Natural killer cell treated with Interleukin-12 subunit alpha and Interleukin-12 subunit beta and Interleukin-15 and Interleukin-18, amount 100 ng/mL, for 72 hours (primary cell): Measurements from ENCODE around the gene PARN. TPM values are rescaled to one million over a fixed set of nuclear protein-coding genes. Genes with fewer than 3 reads are reported as not detected.
A peak's percentile ranks its signal among the peaks of the same experiment; 100 is the strongest.
"Not testable (repeated sequence)": the region's sequence is repeated elsewhere in the genome, so short reads cannot be mapped to it uniquely, and the experiment has no call there.

ENCODE experiments used
- ATAC-seq, 2 donors: fragments of 150-1000 bp; cut with Tn5 transposase in 1 of 2; sonication (Bioruptor Pico), chemical (Tn5 transposase) in 1 of 2; 2 replicates each; pipeline ENCODE4 v1.10.0; 2021
- DNase-seq: peaks from one replicate; pipeline ENCODE4 v3.0.0; 2022; ENCODE audit warnings: low spot score
- H3K27ac Mint-ChIP-seq, 2 donors: 1 replicate in 1 of 2; 2 replicates in 1 of 2; pipeline ENCODE4 v1.8.0; 2022; ENCODE audit warnings: mixed read lengths in 2 of 2, mild to moderate bottlenecking in 1 of 2, moderate library complexity in 1 of 2
- H3K27me3 Mint-ChIP-seq, 2 donors: 1 replicate in 1 of 2; 2 replicates in 1 of 2; pipeline ENCODE4 v1.8.0; 2022; ENCODE audit warnings: mixed read lengths in 2 of 2
- H3K36me3 Mint-ChIP-seq: one replicate; pipeline ENCODE4 v1.8.0; 2022; ENCODE audit warnings: mixed read lengths
- H3K4me1 Mint-ChIP-seq, 2 donors: 1 replicate in 1 of 2; 2 replicates in 1 of 2; pipeline ENCODE4 v1.8.0; 2022; ENCODE audit warnings: low read depth in 2 of 2, mixed read lengths in 2 of 2, mild to moderate bottlenecking in 1 of 2
- H3K4me3 Mint-ChIP-seq: one replicate; pipeline ENCODE4 v1.8.0; 2022; ENCODE audit warnings: mixed read lengths
- H3K9me3 Mint-ChIP-seq: 2 replicates; pipeline ENCODE4 v1.8.0; 2022; ENCODE audit warnings: mixed read lengths
- total RNA-seq, 2 donors: library from RNA; stranded (reverse); gene quantifications; one replicate each; pipeline ENCODE4 v1.2.3, GENCODE V29; 2022

The PARN gene
- total RNA-seq, 2 donors from 2014 or later = 25.4 to 50.4 TPM

- not testable (repeated sequence) for H3K36me3 Mint-ChIP-seq, H3K4me1 Mint-ChIP-seq, DNase-seq, H3K9me3 Mint-ChIP-seq, H3K27me3 Mint-ChIP-seq, H3K27ac Mint-ChIP-seq, H3K4me3 Mint-ChIP-seq, ATAC-seq
These were observed 209.8 kb downstream of the PARN start for GRCh38 chr16:14420243-14420642.

GRCh38 chr16:14419817-14420216 is 210.2 kb downstream of the PARN start:
- no peaks in the 10 kb centered on the region for H3K9me3 Mint-ChIP-seq
- ATAC-seq (no peak), DNase-seq (no peak)
- H3K36me3 Mint-ChIP-seq = no peaks in the 10 kb centered on the region
- no peak overlapping the region for H3K4me3 Mint-ChIP-seq
- H3K27me3 Mint-ChIP-seq = no peaks in the 10 kb centered on the region
- H3K4me1 Mint-ChIP-seq = no peaks in the 10 kb centered on the region
- H3K27ac Mint-ChIP-seq = no peak overlapping the region

GRCh38 chr16:14418795-14419225 is 211.2 kb downstream of the PARN start:
- no peaks in the 10 kb centered on the region for H3K4me1 Mint-ChIP-seq

GRCh38 chr16:14416184-14416583 is 213.9 kb downstream of the PARN start:
- H3K4me1 Mint-ChIP-seq = no peaks in the 10 kb centered on the region
- no peak for ATAC-seq
- H3K36me3 Mint-ChIP-seq = no peaks in the 10 kb centered on the region
- no peaks in the 10 kb centered on the region for H3K27me3 Mint-ChIP-seq
- no peak for DNase-seq
- no peak overlapping the region for H3K4me3 Mint-ChIP-seq
- H3K9me3 Mint-ChIP-seq = no peaks in the 10 kb centered on the region
- no peak overlapping the region for H3K27ac Mint-ChIP-seq

More at GRCh38 chr16:14418795-14419225, 211.2 kb downstream of the PARN start:
- Mint-ChIP-seq H3K9me3 (no peaks in the 10 kb centered on the region), H3K27me3 (no peaks in the 10 kb centered on the region), H3K36me3 (no peaks in the 10 kb centered on the region), H3K27ac (no peak overlapping the region), H3K4me3 (no peak overlapping the region)
- ATAC-seq (no peak), DNase-seq (no peak)

GRCh38 chr16:14415291-14415690 is 214.8 kb downstream of the PARN start:
- H3K27ac Mint-ChIP-seq = no peak overlapping the region
- no peaks in the 10 kb centered on the region for H3K9me3 Mint-ChIP-seq
- no peaks in the 10 kb centered on the region for H3K36me3 Mint-ChIP-seq
- H3K27me3 Mint-ChIP-seq = no peaks in the 10 kb centered on the region
- ATAC-seq = no peak
- DNase-seq = no peak
- H3K4me3 Mint-ChIP-seq = no peak overlapping the region
- H3K4me1 Mint-ChIP-seq = no peaks in the 10 kb centered on the region

- Mint-ChIP-seq H3K27me3 (no peaks in the 10 kb centered on the region), H3K4me1 (peaks cover 0 to 10% of the 10 kb centered on the region in 2 donors), H3K36me3 (no peaks in the 10 kb centered on the region), H3K9me3 (no peaks in the 10 kb centered on the region), H3K4me3 (no peak overlapping the region), H3K27ac (no peak overlapping the region)
- DNase-seq = no peak
- no peak for ATAC-seq
These were observed 220.5 kb downstream of the PARN start for GRCh38 chr16:14409563-14409962.

GRCh38 chr16:14407786-14408399 is 222.2 kb downstream of the PARN start:
- ATAC-seq (no peak), DNase-seq (no peak)
- no peak overlapping the region for H3K4me3 Mint-ChIP-seq
- H3K27ac Mint-ChIP-seq = no peak overlapping the region
- peaks cover 0 to 10% of the 10 kb centered on the region in 2 donors for H3K4me1 Mint-ChIP-seq
- no peaks in the 10 kb centered on the region for H3K36me3 Mint-ChIP-seq
- H3K27me3 Mint-ChIP-seq = no peaks in the 10 kb centered on the region
- H3K9me3 Mint-ChIP-seq = no peaks in the 10 kb centered on the region

- DNase-seq = peak; percentile 44
- Mint-ChIP-seq H3K4me3 (no peak overlapping the region), H3K36me3 (no peaks in the 10 kb centered on the region), H3K4me1 (peaks cover 0 to 10% of the 10 kb centered on the region in 2 donors), H3K9me3 (no peaks in the 10 kb centered on the region), H3K27ac (no peak overlapping the region), H3K27me3 (no peaks in the 10 kb centered on the region)
- peak; percentile 57 to 78 for ATAC-seq
These were observed 224.2 kb downstream of the PARN start for GRCh38 chr16:14405611-14406537.

- not testable (repeated sequence) for H3K4me3 Mint-ChIP-seq, H3K4me1 Mint-ChIP-seq, H3K36me3 Mint-ChIP-seq, ATAC-seq, H3K27me3 Mint-ChIP-seq, H3K27ac Mint-ChIP-seq, H3K9me3 Mint-ChIP-seq
- DNase-seq = peak; percentile 2
These were observed 227.1 kb downstream of the PARN start for GRCh38 chr16:14403001-14403389.

- DNase-seq = peak; percentile 15
- not testable (repeated sequence) for H3K27ac Mint-ChIP-seq, H3K36me3 Mint-ChIP-seq, H3K4me1 Mint-ChIP-seq, H3K9me3 Mint-ChIP-seq, H3K27me3 Mint-ChIP-seq, ATAC-seq, H3K4me3 Mint-ChIP-seq
These were observed 227.7 kb downstream of the PARN start for GRCh38 chr16:14402114-14403000.

GRCh38 chr16:14401711-14402061 is 228.4 kb downstream of the PARN start:
- H3K27me3 Mint-ChIP-seq, ATAC-seq, H3K36me3 Mint-ChIP-seq, H3K9me3 Mint-ChIP-seq, H3K27ac Mint-ChIP-seq, H3K4me1 Mint-ChIP-seq, H3K4me3 Mint-ChIP-seq: not testable (repeated sequence)
- DNase-seq = peak; percentile 26

GRCh38 chr16:14400978-14401710 is 228.9 kb downstream of the PARN start:
- H3K4me3 Mint-ChIP-seq, DNase-seq, H3K9me3 Mint-ChIP-seq, H3K27me3 Mint-ChIP-seq, H3K27ac Mint-ChIP-seq, H3K36me3 Mint-ChIP-seq, ATAC-seq, H3K4me1 Mint-ChIP-seq: not testable (repeated sequence)

- no peak for ATAC-seq
- Mint-ChIP-seq H3K9me3 (no peaks in the 10 kb centered on the region), H3K36me3 (no peaks in the 10 kb centered on the region), H3K4me1 (peaks cover 0 to 4% of the 10 kb centered on the region in 2 donors), H3K4me3 (no peak overlapping the region), H3K27me3 (no peaks in the 10 kb centered on the region), H3K27ac (peak overlapping the region in 1 of 2 donors; percentile 56)
- DNase-seq = no peak
These were observed 229.6 kb downstream of the PARN start for GRCh38 chr16:14400285-14400977.
